Stimulated activated CD8-positive, alpha-beta memory T cell treated with anti-CD3 and anti-CD28 coated beads, Interleukin-15, amount 100 ng/mL, for 1 hour (primary cell): ENCODE results near the gene NCR2.
"Not testable (repeated sequence)": the region's sequence is repeated elsewhere in the genome, so short reads cannot be mapped to it uniquely, and the experiment has no call there.

Source experiments
- DNase-seq: peaks from one replicate; pipeline ENCODE4 v3.0.0-alpha.2; 2020; ENCODE audit warnings: low read depth

NCR2 gene, protein sequence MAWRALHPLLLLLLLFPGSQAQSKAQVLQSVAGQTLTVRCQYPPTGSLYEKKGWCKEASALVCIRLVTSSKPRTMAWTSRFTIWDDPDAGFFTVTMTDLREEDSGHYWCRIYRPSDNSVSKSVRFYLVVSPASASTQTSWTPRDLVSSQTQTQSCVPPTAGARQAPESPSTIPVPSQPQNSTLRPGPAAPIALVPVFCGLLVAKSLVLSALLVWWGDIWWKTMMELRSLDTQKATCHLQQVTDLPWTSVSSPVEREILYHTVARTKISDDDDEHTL

DNA sequence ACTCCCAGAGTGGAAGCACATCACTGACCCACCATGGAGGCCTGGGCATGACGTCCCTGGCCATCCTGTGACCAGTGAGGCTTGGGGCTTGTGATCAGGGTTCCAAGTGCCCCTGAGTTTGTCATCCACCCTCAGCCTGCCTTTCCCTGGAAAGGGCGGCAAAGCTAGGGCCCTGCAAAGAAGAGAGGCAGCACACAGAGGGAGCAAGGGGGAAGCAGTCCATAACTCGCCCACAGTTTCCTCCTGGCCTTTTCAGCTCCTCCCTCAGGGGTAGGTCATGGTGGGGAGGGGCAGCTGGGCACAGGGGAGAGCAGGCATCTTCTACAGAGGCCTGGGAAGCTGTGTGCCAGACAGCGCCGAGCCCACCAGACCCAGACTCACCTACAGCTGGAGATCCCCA is at the start of gene NCR2:
NCR2 (plus strand) TSS at position 313 of the 400 bp plus-strand sequence. CDS start 269 bp downstream, outside the sequence.
- no peak for DNase-seq

DNA sequence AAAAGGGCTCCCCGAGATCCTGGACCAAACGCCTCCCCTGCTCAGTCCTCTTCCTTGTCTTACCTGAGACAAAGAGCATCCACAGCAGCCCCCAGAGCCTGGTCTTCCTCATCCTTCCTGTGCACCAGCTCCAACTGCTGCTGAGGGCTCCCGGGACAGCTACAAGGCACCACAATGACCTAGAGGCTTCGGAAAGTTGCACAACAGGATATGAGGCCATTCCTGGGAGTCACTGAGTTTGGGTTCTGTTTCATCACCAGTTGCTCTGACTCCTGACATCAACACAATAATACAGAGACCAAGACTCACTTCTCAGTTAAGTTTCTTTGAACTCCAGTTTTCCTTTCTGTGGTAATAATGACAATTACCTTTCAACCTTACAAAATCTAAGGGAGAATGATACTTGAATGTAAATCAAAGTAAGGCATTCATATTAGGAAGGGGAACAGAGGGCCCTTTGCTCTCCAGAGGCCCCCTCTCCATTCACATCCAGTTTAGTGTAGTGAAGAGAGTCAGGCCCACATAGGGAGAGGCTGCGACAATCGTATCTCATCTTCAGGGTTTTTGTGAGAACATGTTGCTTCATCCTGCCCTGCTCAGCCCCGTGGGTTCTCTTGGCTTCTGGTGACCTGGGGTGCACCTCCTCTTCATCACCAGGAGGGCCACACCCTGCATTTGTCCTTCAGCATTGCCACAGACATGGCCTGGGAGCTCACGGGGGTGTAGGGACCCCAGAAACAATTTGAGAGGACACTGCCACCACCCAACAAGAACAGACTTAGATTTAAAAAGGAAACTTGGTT is 48.7 kb upstream of the NCR2 start, which contains the start of gene TREM1:
TREM1 (minus strand) TSS at position 139 of the 803 bp plus-strand sequence; CDS start at position 112, 27 bp downstream.
- DNase-seq: no peak

DNA sequence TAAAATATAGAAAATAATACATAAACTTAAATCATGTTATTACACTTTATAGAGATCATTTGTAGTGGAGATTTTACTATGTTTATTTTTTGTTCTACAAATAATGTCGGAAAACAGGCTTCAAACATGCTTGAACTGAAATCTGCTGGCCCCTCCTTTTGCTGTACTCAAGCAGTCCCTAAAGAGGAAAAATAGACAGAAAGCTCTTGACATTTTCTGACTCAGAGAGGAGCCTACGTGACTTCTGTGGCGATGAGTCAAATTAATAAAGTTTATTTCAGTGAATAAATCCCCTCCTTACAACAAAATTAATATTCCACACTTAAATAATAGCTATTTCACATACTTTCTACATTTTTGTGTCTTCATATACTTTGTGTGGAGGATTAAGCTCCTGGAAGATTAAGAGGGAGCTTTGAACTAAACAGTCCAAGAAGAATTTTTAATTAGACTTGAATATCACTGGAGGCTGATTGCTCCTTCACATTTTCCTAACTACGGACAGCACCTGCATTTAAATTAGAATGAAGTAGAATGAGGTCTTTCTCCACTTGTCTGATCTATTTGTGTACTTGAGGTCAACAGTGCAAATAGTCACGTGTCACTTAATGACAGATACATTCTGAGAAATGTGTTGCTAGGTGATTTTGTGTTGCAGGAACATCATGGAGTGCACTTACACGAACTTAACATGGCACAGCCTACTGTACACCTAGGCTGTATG is 47.2 kb upstream of the NCR2 start:
- no peak for DNase-seq

DNA sequence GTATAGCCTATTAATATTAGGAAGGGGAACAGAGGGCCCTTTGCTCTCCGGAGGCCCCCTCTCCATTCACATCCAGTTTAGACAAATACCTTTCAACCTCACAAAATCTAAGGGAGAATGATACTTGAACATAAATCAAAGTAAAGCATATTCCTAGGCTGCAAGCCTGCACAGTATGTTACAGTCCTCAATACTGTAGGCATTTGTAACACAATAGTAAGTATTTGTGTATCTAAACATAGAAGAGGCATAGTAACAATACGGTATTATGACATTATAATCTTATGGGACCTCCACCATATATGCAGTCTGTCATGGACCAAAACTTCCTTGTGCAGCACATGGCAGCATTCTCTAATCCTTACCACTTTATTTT is 46.7 kb upstream of the NCR2 start:
- no peak for DNase-seq

DNA sequence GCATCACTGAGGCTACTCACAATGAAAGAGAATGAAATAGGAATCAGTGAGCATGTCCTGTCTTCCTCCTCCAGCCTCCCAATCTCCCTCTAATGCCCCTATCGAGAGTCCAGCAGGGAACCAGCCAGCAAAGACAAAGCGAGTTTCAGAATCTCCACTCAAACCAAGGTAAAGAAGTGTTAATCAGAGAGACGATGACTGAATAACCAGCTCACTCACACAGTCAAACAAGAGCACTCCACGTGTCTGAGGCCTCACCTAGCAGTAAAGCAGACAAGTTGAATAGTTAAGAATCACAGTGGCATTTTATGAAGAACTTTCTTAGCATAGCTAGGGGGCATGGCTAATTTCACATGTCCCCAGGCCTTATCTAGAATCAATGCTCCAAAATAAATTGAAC is 45.6 kb upstream of the NCR2 start:
- no peak for DNase-seq

DNA sequence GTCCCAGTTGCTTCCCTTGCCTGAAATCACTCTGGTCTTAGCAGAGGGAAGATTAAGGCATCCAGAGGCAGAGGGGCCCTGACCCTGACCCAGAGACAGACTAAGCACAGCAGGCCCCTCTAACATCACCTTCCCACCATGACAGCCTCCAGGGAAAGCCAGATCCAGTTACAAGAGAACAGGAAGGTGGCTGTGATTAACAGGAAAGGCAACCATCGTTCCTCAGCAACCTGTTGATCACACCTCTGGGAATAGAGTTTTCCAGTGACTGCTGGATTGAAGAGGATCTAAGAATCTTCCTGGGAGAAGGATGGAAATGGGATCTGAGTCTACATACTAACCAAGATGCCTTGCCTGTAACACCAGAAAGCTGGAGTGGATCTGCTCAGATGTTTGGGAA is 43.7 kb upstream of the NCR2 start:
- no peak for DNase-seq

DNA sequence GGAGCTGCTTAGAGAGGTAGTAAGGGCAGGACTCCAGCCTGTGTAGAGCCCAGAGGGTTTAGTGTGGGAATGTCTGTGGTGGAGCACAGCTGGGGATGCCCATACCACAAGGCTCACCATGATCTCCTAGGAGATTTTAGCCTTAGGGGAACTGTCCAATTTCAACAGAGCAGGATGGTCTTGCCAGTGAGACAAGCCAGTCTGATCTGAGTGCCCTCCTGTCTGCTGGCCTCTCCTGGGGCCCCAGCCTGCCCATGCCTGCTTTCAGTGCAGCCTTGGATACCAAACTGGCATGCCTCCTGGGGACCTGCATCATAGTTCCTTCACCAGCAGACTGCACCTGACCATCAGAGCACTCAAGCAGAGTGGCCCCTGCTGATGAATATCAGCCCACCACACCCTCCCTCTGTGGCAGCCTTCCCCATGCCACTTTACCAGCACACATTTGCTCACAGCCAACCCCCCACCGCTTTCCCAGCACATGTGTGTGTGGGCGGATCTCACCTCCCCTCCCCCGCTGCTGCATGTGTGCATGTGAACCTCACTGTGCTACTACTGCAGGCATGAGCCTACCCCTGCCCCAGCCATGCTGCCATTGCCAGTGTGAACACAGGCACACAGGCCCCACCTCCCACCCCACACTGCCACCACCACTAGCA is 41.1 kb upstream of the NCR2 start:
- no peak for DNase-seq

DNA sequence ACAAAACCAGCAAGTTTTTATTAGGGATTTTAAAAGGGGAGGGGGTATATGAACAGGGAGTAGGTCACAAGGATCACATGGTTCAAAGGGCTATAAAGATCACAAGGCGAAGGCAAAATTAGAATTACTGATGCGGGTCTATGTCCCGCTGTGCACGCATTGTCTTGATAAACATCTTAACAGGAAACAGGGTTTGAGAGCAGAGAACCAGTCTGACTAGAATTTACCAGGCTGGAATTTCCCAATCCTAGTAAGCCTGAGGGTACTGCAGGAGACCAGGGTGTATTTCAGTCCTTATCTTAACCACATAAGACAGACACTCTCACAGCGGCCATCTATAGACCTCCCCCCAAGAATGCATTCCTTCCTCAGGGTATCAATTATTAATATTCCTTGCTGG is 38.2 kb upstream of the NCR2 start:
- not testable (repeated sequence) for DNase-seq

DNA sequence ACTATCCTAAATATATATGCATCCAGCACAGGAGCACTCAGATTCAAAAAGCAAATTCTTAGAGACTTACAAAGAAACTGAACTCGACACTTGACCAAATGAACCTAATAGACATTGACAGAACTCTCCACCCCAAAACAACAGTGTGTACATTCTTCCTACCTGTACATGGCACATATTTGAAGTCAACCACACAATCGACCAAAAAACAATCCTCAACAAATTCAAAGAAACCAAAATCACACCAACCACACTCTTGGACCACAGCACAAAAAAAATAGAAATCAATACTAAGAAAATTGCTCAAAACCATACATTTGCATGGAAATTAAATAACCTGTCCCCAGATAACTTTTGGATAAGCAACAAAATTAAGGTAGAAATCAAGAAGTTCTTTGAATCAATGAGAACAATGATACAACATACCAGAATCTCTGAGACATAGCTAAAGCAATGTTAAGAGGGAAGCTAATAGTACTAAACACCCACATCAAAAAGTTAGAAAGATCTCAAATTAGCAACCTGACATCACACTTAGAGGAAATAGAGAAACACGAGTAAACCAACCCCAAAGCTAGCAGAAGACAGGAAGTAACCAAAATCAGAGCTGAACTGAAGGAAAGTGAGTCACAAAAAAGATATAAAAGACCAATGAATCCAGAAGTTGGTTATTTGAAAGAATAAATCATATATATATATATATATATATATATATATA is 36.5 kb upstream of the NCR2 start:
- DNase-seq: no peak

DNA sequence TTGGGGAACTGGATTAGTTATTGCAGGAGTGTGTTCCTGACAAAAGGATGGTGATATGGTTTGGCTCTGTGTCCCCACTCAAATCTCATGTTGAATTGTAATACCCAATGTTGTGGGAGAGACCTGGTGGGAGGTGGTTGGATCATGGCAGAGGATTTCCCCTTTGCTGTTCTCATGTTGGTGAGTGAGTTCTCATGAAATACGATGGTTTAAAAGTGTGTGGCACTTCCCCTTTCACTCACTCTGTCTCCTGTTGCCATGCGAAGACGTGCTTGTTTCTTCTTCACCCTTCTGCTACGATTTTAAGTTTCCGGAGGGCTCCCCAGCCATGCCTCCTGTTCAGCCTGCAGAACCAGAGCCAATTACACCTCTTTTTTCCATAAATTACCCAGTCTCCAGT is 32.8 kb upstream of the NCR2 start:
- no peak for DNase-seq

DNA sequence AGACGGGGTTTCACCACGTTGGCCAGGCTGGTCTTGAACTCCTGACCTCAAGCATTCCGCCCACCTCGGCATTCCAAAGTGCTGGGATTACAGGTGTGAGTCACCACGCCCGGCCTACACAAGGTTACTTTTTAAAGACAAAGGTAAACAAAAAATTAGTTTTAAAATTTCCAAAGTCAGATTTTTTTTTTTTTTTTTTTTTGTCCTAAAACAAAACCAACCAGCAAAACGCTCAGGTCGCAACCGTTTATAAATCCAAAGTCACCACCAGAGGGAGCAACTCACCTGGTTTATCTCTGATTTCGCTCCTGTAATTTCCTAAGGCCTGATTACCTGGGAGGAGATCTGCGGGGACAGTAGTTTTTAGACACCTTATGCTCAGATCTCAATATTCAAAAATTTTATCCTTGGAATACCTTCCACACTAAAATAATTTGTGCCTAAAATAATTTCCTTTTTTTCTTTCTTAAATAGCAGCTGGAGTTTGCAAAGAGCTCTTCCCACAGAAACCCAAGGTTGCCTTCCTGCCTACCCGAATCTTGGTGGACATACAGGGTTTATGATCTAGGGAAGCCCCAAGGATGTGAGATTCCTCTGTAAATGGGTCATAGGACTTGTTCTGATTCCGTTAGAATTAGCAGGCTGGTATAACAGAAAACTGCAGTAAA is 29.1 kb upstream of the NCR2 start:
- peak; percentile 18 for DNase-seq

DNA sequence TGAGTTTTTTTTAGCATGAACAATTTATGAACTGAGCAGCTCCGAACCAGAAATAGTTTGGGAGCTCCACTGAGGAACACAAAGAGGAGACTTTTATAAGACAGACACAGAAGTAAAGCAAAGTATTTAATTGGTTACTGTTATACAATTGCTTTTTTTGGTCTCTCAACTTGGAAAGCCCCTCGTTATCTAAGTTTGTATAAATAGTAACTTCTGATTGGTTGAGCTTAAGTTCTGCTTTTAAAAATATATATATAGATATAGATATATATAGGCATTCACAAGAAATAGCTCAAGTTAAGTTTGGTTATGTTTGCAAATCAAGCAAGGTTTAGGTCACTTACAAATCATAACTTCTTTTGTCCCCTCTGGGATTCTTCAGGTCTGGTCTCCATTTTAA is 20.2 kb upstream of the NCR2 start:
- no peak for DNase-seq

DNA sequence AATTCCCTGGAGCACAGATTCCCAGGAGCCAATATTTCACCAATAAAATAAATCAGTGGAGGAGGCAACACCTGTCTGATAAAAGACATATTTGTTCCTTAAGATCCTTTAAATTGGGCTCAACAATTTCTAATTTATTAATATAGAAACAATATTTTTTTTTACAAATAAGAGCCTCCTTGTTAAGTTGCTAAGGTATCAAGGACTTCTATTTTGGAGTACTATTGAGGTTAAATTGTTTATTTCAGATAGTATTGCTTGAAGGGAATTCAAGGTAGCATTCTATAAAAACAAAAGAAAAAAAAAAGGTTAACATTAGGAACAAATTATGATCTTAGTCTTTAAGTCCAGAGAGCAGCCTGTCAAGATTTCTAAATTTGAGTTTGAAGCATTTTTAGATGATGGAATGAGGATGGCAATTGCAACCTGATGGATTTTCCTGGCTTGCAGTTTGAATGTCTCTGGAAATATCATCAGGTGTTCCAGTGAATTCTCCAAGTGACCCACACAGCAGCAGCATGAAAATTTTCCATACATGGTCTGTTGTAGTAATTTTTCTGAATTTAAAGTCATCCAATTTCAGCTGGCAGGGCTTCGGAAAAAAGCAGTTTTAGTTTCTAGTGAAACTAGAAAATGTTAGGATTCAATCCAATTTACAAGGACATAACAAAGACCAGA is 19.3 kb upstream of the NCR2 start:
- DNase-seq: no peak

DNA sequence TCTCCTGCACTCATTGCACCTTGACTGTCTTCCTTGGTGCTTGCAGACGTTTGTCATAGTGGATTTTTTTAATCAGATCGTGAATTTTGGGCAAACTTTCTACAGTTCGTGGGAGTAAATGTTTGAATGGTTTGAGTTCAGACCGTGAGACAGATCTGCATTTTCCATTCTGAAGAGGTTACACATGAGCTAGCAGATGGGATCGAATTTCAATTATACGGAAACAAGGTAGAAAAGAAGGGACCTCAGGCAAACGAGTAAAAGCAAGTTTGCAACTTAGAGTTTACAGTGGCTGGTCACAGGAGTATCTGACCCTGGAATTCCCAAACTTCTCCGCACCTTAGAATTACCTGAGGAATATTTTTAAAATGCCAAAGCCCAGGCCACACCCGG is 17.2 kb upstream of the NCR2 start:
- DNase-seq: no peak

DNA sequence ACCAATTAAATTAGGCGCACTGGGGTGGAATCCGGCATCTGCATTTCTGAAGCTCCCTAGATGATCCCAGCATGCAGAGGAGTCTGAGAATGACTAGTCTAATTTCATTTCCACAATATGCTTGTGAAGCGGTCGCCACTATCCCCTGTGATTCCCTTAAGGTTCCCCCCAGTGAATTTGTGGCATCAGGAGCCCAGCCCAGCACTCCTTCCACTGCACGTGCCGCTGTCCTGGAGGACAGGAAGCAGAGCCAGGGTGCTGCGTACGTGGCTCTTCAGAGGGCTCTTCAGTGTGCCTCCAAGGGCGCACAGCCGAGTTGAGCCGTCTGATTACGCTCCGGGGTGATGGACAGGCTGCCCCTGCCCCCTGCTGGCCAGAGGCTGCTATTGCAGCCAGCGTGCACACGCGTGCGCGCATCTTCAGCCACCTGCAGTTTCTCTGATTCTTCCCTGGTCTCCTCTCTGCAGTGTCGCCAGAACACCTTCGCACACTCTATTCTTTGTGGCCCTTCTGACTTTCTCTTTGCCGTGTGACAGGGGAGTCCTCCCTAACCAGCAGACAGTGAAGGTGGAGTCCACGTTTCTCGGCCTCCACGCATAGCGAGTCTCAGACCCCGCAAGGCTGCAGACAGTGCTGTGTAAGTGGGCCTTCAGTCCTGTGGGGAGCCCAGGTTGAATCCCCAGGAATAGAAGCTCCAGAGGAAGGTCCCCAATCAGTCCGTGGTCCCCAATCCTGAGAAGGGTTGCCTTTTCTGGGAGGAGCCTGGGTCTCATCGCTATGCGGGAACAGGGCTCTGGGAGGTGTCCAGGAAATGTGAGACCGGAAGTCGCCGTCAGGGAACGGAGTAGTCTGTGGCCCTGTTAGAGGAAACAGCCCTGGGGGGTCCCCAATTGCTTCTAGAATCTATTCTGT is 16.5 kb upstream of the NCR2 start:
- peak; percentile 59 for DNase-seq

DNA sequence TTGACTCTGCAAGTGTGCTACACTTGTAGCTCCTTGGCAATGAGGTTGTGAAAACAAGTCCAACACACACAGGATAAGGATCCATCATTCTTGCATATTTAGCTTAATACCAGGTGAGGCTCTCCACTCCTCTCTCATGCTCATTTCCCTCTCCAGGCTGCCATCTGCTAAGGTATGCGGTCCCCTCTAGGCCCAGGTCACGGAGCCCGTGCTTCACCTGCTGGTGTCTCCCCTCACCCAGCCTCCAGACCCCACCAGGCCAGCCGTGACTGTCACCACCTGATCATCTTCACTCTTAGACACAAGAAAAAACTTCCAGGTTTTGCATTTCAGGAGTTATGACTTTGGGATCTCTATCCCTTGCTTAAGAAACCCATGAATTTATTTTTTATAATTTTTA is 14.2 kb upstream of the NCR2 start:
- DNase-seq: no peak

DNA sequence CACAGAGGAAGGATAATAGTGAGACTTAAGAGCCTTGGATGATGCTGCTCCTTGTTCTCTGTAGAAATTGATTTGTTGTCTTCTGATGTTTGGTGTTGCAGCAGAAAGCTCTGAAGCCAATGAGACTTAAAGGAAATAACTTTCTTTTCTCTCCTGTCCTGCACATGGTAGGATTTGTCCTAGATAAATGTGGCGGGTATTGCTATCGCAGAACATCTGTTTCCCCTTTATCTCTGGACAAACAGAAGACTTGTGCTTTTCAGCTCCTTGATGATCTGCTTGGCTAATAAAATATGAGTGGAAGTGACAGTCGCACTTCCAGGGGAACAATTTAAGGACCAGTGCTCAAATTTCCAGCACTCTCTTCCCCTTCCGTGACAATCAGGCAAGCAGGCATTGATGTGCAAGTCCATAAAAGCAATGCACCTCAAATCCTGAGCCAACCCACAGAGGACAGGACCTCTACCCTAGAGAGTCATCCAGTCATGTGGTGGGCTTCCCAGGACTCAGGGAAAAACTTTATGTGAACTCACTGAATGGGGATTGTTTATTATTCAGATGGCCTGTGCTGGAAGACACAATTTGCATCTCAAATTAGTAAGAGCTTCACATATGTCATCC is 9.9 kb upstream of the NCR2 start:
- DNase-seq: no peak

DNA sequence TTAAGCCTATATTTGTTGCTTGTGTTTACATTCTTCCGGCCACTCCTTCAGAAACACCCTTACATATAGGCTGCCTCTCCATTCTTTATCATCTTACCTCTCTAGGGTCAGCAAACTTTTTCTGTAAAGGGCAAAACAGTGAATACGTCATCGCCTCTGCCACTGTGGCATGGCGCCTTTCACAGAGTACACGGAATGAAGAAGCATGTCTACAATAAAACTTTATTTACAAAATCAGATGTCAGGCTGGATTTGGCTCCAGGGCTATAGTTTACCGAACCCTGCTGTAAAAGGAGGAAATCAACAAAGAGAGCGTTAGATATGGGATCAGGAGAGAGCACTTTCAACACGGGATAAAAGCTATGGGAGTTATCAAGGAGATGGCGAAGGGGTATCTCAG is 9.3 kb upstream of the NCR2 start:
- no peak for DNase-seq

DNA sequence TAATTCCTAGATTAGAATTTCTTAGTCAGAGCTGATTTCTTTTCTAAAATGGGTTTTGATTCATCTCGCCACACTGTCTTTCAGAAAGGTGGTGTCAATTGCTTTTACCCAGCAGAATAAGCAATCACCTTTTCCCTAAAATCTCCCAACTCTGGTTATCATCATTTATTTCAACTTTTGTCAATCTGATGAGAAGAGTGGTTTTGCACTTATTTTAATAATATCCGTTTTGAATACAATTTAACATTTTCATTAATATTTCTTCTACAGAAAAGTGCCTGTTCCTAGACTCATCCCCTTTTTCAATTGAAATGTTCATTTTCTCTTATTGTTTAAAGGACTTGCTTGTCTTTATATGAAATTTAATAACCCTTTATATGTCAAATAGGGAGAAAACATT is 8.2 kb upstream of the NCR2 start:
- no peak for DNase-seq
